ENCODE results near the gene MAB21L2. TPM values are rescaled to one million over a fixed set of nuclear protein-coding genes. Genes with fewer than 3 reads are reported as not detected.

Gene MAB21L2
- total and polyA plus RNA-seq, 2 experiments from 2014 or later = 0.39 TPM; not detected in 1

DNA sequence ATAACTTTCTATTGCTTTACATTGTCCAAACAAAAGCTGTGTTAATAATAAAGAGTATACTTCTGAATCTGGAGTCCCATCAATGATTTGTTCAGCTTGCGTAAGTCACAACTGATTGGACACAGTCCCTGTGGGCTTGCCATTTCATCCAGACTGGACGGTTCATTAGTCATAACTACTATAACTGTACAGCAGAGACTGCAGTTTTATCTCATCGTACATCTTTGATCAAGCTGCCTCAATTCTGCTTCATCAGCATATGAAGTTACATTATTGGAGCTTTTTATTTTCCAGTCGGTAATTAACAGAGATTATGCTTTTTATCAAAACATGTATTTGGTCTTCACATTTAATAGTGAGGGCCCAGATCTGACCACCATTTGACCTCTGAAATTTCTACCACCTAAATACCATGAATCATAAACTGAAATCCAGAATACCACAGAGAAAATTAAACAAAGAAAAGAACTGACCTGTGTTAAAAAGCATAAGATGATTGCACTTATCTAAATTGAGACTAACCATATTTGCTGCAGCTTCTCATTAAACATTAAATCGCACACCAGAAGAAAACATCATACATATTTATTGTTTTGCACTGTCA lies 12.5 kb upstream of the MAB21L2 start:
- Histone ChIP-seq H4K20me1 (replicated peaks; ENCODE audit: insufficient read depth) (no peaks in the 10 kb centered on the region), H3K4me3 (no peak overlapping the region), H3K36me3 (ENCODE audit: insufficient read depth) (no peaks in the 10 kb centered on the region; the same call in 1 of the 2 replicates), H3K4me1 (ENCODE audit: insufficient read depth) (no peaks in the 10 kb centered on the region), H3K4me2 (no peak overlapping the region), H3K27ac (ENCODE audit: low read depth) (no peak overlapping the region), H3K79me2 (replicated peaks; ENCODE audit: insufficient read depth) (no peaks in the 10 kb centered on the region), H2AFZ (no peak overlapping the region), H3K9me2 (ENCODE audit: insufficient read depth) (0 out of 2 replicates have a peak, but pooled peaks cover 4% of the 10 kb centered on the region), H3F3A (replicated peaks; ENCODE audit: low read depth) (no peaks in the 10 kb centered on the region), H3K27me3 (ENCODE audit: insufficient read depth) (no peaks in the 10 kb centered on the region)
- Mint-ChIP-seq H3K27ac (no peak overlapping the region), H3K4me3 (no peak overlapping the region), H3K4me1 (no peaks in the 10 kb centered on the region), H3K27me3 (ENCODE audit: insufficient read depth, low read depth, poor library complexity) (no peaks in the 10 kb centered on the region), H3K9me3 (peaks cover 4% of the 10 kb centered on the region; the same call in 1 of the 3 replicates), H3K36me3 (ENCODE audit: low read depth) (peaks cover 7% of the 10 kb centered on the region)
- ATAC-seq (no peak), DNase-seq (ENCODE audit: low spot score) (no peak)
- TF ChIP-seq REST (IDR thresholded peaks at IDR 0.05; ENCODE audit: unreplicated experiment) = no peak
- TF ChIP-seq EZH2phosphoT487 (IDR thresholded peaks at IDR 0.05; ENCODE audit: unreplicated experiment) = no peak
- TF ChIP-seq ZNF331 (CRISPR knock-in tag; IDR thresholded peaks at IDR 0.05; ENCODE audit: low read depth) = no peak
- TF ChIP-seq ZNF114 (CRISPR knock-in tag; IDR thresholded peaks at IDR 0.05) = no peak
- TF ChIP-seq STAT1 (IDR thresholded peaks at IDR 0.05; ENCODE audit: unreplicated experiment) = no peak
- no peak for TF ChIP-seq CTCF (conservative IDR thresholded peaks at IDR 0.05; ENCODE audit: low read depth in 2 of 2)
- TF ChIP-seq POLR2AphosphoS5 (IDR thresholded peaks at IDR 0.05; ENCODE audit: low read depth) = no peak
- TF ChIP-seq, protein P1, sequence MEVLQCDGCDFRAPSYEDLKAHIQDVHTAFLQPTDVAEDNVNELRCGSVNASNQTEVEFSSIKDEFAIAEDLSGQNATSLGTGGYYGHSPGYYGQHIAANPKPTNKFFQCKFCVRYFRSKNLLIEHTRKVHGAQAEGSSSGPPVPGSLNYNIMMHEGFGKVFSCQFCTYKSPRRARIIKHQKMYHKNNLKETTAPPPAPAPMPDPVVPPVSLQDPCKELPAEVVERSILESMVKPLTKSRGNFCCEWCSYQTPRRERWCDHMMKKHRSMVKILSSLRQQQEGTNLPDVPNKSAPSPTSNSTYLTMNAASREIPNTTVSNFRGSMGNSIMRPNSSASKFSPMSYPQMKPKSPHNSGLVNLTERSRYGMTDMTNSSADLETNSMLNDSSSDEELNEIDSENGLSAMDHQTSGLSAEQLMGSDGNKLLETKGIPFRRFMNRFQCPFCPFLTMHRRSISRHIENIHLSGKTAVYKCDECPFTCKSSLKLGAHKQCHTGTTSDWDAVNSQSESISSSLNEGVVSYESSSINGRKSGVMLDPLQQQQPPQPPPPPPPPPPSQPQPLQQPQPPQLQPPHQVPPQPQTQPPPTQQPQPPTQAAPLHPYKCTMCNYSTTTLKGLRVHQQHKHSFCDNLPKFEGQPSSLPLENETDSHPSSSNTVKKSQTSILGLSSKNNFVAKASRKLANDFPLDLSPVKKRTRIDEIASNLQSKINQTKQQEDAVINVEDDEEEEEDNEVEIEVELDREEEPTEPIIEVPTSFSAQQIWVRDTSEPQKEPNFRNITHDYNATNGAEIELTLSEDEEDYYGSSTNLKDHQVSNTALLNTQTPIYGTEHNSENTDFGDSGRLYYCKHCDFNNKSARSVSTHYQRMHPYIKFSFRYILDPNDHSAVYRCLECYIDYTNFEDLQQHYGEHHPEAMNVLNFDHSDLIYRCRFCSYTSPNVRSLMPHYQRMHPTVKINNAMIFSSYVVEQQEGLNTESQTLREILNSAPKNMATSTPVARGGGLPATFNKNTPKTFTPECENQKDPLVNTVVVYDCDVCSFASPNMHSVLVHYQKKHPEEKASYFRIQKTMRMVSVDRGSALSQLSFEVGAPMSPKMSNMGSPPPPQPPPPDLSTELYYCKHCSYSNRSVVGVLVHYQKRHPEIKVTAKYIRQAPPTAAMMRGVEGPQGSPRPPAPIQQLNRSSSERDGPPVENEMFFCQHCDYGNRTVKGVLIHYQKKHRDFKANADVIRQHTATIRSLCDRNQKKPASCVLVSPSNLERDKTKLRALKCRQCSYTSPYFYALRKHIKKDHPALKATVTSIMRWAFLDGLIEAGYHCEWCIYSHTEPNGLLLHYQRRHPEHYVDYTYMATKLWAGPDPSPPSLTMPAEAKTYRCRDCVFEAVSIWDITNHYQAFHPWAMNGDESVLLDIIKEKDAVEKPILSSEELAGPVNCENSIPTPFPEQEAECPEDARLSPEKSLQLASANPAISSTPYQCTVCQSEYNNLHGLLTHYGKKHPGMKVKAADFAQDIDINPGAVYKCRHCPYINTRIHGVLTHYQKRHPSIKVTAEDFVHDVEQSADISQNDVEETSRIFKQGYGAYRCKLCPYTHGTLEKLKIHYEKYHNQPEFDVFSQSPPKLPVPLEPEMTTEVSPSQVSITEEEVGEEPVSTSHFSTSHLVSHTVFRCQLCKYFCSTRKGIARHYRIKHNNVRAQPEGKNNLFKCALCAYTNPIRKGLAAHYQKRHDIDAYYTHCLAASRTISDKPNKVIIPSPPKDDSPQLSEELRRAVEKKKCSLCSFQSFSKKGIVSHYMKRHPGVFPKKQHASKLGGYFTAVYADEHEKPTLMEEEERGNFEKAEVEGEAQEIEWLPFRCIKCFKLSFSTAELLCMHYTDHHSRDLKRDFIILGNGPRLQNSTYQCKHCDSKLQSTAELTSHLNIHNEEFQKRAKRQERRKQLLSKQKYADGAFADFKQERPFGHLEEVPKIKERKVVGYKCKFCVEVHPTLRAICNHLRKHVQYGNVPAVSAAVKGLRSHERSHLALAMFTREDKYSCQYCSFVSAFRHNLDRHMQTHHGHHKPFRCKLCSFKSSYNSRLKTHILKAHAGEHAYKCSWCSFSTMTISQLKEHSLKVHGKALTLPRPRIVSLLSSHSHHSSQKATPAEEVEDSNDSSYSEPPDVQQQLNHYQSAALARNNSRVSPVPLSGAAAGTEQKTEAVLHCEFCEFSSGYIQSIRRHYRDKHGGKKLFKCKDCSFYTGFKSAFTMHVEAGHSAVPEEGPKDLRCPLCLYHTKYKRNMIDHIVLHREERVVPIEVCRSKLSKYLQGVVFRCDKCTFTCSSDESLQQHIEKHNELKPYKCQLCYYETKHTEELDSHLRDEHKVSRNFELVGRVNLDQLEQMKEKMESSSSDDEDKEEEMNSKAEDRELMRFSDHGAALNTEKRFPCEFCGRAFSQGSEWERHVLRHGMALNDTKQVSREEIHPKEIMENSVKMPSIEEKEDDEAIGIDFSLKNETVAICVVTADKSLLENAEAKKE (CRISPR knock-in tag; IDR thresholded peaks at IDR 0.05) = no peak
- no peak for TF ChIP-seq CREB1 (CRISPR knock-in tag; IDR thresholded peaks at IDR 0.05; ENCODE audit: low read depth)
- TF ChIP-seq JUNB (IDR thresholded peaks at IDR 0.05; ENCODE audit: unreplicated experiment) = no peak
- TF ChIP-seq ETS1 (IDR thresholded peaks at IDR 0.05) = no peak
- TF ChIP-seq NANOG (IDR thresholded peaks at IDR 0.05; ENCODE audit: borderline replicate concordance) = no peak
- no peak for TF ChIP-seq EZH2 (IDR thresholded peaks at IDR 0.05; ENCODE audit: low read depth, unreplicated experiment)
